ENCODE results near the gene GABRQ.

Gene GABRQ

DNA sequence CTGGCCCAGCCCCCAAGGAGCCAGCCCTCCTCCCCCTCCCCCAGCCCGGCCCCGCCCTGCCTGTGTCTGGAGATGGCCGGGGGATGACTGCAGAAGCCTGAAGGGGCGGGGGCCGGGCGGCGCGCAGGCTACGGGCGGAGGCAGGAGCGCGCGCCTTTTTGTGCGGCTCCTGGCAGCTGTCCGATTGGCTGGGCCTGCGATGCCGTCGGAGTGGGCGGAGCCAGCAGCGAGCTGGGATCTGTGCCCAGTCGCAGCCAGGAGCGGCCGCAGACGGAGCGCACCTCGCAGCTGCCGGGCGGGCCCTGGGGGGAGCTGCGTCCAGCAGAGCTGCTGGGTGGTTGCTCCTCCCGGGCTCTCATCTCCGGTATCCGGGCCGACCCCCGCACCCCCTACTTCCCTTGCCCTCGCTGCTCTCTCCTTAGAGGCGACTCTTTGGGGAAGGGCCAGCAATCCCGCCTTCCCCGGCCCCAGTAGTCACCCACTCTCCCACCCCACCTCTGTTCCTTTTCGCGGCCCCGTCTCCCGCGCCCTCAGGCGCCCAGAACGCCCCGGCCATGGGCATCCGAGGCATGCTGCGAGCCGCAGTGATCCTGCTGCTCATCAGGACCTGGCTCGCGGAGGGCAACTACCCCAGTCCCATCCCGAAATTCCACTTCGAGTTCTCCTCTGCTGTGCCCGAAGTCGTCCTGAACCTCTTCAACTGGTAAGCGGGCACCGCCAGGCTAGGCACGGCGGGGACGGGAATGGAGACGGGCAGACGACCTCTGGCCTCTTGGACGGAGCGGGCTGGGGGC lies at the start of gene GABRQ:
GABRQ (plus strand) TSS at position 247 of the 794 bp plus-strand sequence; CDS start at position 555, 308 bp downstream.
- TF ChIP-seq, protein P1, sequence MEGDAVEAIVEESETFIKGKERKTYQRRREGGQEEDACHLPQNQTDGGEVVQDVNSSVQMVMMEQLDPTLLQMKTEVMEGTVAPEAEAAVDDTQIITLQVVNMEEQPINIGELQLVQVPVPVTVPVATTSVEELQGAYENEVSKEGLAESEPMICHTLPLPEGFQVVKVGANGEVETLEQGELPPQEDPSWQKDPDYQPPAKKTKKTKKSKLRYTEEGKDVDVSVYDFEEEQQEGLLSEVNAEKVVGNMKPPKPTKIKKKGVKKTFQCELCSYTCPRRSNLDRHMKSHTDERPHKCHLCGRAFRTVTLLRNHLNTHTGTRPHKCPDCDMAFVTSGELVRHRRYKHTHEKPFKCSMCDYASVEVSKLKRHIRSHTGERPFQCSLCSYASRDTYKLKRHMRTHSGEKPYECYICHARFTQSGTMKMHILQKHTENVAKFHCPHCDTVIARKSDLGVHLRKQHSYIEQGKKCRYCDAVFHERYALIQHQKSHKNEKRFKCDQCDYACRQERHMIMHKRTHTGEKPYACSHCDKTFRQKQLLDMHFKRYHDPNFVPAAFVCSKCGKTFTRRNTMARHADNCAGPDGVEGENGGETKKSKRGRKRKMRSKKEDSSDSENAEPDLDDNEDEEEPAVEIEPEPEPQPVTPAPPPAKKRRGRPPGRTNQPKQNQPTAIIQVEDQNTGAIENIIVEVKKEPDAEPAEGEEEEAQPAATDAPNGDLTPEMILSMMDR (IDR thresholded peaks at IDR 0.05; ENCODE audit: low read depth, low read length, missing control alignments): no peak
- peak within 1 kb of the TSS; percentile 30 for H3K4me3 ChIP-seq (ENCODE audit: low read depth, low read length)
- in situ Hi-C loops (cut with HindIII; ENCODE audit: low sequenced_read_pairs): loop anchor here (25.0 kb wide), 1 partner anchor 901 kb away; the partner anchor contains the start of gene CNGA2
- peak; percentile 4 for DNase-seq (ENCODE audit: low read depth)

DNA sequence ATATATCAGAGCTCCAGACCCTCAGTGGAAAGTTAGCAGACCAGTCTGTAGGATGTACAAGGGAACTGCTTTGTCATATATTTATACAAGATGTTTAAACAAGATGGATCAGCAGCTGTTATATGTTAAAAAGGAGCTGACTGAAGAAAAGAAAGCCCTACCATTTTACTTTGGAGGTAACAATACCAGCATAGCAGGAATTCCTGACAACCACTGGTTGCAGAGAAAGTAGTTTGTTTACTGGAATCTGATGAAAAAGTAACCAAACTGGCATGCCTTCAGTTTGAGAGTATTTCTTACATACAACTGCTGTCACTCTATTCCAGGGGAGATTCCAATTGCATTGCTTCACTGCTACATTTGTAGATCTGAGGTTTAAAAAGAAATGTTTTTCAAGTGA lies 49.5 kb upstream of the GABRQ start:
- TF ChIP-seq, protein P1 (IDR thresholded peaks at IDR 0.05; ENCODE audit: low read depth, low read length, missing control alignments): no peak
- no peak overlapping the region for H3K4me3 ChIP-seq (ENCODE audit: low read depth, low read length)
- in situ Hi-C loops (cut with HindIII; ENCODE audit: low sequenced_read_pairs): no loop called here
- DNase-seq (ENCODE audit: low read depth): peak; percentile 15

- TF ChIP-seq, protein P1 (IDR thresholded peaks at IDR 0.05; ENCODE audit: low read depth, low read length, missing control alignments): no peak
- H3K4me3 ChIP-seq (ENCODE audit: low read depth, low read length): no peak overlapping the region
- DNase-seq (ENCODE audit: low read depth): no peak
- in situ Hi-C loops (cut with HindIII; ENCODE audit: low sequenced_read_pairs): no loop called here
These were observed 36.7 kb upstream of the GABRQ start for GRCh38 chrX:152600853-152601633.

- H3K4me3 ChIP-seq (ENCODE audit: low read depth, low read length): no peak overlapping the region
- TF ChIP-seq, protein P1 (IDR thresholded peaks at IDR 0.05; ENCODE audit: low read depth, low read length, missing control alignments): no peak
- no peak for DNase-seq (ENCODE audit: low read depth)
- in situ Hi-C loops (cut with HindIII; ENCODE audit: low sequenced_read_pairs): no loop called here
These were observed 35.7 kb upstream of the GABRQ start for GRCh38 chrX:152601848-152602616.

GRCh38 chrX:152614791-152615190 lies 22.9 kb upstream of the GABRQ start:
- in situ Hi-C loops (cut with HindIII; ENCODE audit: low sequenced_read_pairs): no loop called here
- DNase-seq (ENCODE audit: low read depth): no peak
- TF ChIP-seq, protein P1 (IDR thresholded peaks at IDR 0.05; ENCODE audit: low read depth, low read length, missing control alignments): no peak
- H3K4me3 ChIP-seq (ENCODE audit: low read depth, low read length): no peak overlapping the region

DNA sequence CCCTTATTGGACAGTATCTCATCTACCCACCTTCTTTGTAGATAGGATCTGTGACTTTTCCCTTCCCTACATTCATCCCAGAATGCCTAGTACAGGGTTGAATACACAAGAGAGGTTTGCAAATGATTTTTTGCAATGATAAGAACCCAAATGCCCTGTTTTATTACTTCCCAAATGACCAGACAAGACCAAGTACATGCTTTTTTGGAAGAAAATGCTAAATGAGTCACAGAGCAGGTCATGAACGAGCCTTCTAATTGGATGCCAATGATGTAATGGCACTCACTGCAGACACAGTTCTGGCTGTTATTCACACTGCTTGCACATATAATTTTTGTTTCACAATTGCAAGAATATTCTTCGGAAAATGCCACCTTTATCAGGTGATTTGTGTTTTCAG lies 17.8 kb upstream of the GABRQ start:
- no peak for DNase-seq (ENCODE audit: low read depth)
- H3K4me3 ChIP-seq (ENCODE audit: low read depth, low read length): no peak overlapping the region
- TF ChIP-seq, protein P1 (IDR thresholded peaks at IDR 0.05; ENCODE audit: low read depth, low read length, missing control alignments): no peak
- in situ Hi-C loops (cut with HindIII; ENCODE audit: low sequenced_read_pairs): no loop called here

Measured in astrocyte of the cerebellum (primary cell).